ENCODE results near the gene IRS1. TPM values are rescaled to one million over a fixed set of nuclear protein-coding genes. Genes with fewer than 3 reads are reported as not detected.
A peak's percentile ranks its signal among the peaks of the same experiment; 100 is the strongest.

The IRS1 gene, protein sequence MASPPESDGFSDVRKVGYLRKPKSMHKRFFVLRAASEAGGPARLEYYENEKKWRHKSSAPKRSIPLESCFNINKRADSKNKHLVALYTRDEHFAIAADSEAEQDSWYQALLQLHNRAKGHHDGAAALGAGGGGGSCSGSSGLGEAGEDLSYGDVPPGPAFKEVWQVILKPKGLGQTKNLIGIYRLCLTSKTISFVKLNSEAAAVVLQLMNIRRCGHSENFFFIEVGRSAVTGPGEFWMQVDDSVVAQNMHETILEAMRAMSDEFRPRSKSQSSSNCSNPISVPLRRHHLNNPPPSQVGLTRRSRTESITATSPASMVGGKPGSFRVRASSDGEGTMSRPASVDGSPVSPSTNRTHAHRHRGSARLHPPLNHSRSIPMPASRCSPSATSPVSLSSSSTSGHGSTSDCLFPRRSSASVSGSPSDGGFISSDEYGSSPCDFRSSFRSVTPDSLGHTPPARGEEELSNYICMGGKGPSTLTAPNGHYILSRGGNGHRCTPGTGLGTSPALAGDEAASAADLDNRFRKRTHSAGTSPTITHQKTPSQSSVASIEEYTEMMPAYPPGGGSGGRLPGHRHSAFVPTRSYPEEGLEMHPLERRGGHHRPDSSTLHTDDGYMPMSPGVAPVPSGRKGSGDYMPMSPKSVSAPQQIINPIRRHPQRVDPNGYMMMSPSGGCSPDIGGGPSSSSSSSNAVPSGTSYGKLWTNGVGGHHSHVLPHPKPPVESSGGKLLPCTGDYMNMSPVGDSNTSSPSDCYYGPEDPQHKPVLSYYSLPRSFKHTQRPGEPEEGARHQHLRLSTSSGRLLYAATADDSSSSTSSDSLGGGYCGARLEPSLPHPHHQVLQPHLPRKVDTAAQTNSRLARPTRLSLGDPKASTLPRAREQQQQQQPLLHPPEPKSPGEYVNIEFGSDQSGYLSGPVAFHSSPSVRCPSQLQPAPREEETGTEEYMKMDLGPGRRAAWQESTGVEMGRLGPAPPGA (N-terminal part only)
- total RNA-seq (13.4 TPM), polyA plus RNA-seq (ENCODE audit: insufficient read depth, low read depth, low replicate concordance) (4.5 TPM)
- long read RNA-seq, donor 1, full-length matches to known transcripts = 8 of 8 reads
- long read RNA-seq, donor 1, partial matches to known transcripts = 0 of 8 reads
- long read RNA-seq, donor 1, other reads (novel, unspliced or antisense) = 0 of 8 reads
- long read RNA-seq, donor 2, full-length matches to known transcripts = 5 of 5 reads
- long read RNA-seq, donor 2, partial matches to known transcripts = 0 of 5 reads
- long read RNA-seq, donor 2, other reads (novel, unspliced or antisense) = 0 of 5 reads
- long read RNA-seq, donor 3, full-length matches to known transcripts = 12 of 12 reads
- long read RNA-seq, donor 3, partial matches to known transcripts = 0 of 12 reads
- long read RNA-seq, donor 3, other reads (novel, unspliced or antisense) = 0 of 12 reads
- long read RNA-seq, donor 4, full-length matches to known transcripts = 4 of 4 reads
- long read RNA-seq, donor 4, partial matches to known transcripts = 0 of 4 reads
- long read RNA-seq, donor 4, other reads (novel, unspliced or antisense) = 0 of 4 reads
- long read RNA-seq, donor 5 = 0 reads
- long read RNA-seq, donor 6, full-length matches to known transcripts = 3 of 3 reads
- long read RNA-seq, donor 6, partial matches to known transcripts = 0 of 3 reads
- long read RNA-seq, donor 6, other reads (novel, unspliced or antisense) = 0 of 3 reads
- long read RNA-seq, donor 7, full-length matches to known transcripts = 7 of 11 reads
- long read RNA-seq, donor 7, partial matches to known transcripts = 0 of 11 reads
- long read RNA-seq, donor 7, other reads (novel, unspliced or antisense) = 4 of 11 reads
- long read RNA-seq, donor 8, full-length matches to known transcripts = 8 of 13 reads
- long read RNA-seq, donor 8, partial matches to known transcripts = 5 of 13 reads
- long read RNA-seq, donor 8, other reads (novel, unspliced or antisense) = 0 of 13 reads
- long read RNA-seq, donor 9, full-length matches to known transcripts = 5 of 5 reads
- long read RNA-seq, donor 9, partial matches to known transcripts = 0 of 5 reads
- long read RNA-seq, donor 9, other reads (novel, unspliced or antisense) = 0 of 5 reads
- long read RNA-seq, donor 10, full-length matches to known transcripts = 11 of 11 reads
- long read RNA-seq, donor 10, partial matches to known transcripts = 0 of 11 reads
- long read RNA-seq, donor 10, other reads (novel, unspliced or antisense) = 0 of 11 reads

- Histone ChIP-seq H3K4me3 (ENCODE audit: low read length in 3 of 3) (peak within 1 kb of the TSS; percentile 62 to 78 (median 76)), H3K27ac (ENCODE audit: low read depth in 2 of 2, low read length in 2 of 2) (peak within 1 kb of the TSS; percentile 88 to 93), H3K9ac (ENCODE audit: low read length in 3 of 3) (peak within 1 kb of the TSS; percentile 19 to 94 (median 41)), H3K27me3 (ENCODE audit: control insufficient read depth, insufficient read depth, low read length) (no peaks in the 10 kb centered on the region), H3K36me3 (ENCODE audit: control insufficient read depth in 2 of 3, insufficient read depth in 3 of 3, low read length in 3 of 3) (no peaks in the 10 kb centered on the region), H3K9me3 (ENCODE audit: control insufficient read depth in 2 of 3, insufficient read depth in 1 of 3, low read length in 3 of 3) (no peaks in the 10 kb centered on the region), H3K4me1 (ENCODE audit: control insufficient read depth in 2 of 3, insufficient read depth in 2 of 3, low read depth in 1 of 3, low read length in 3 of 3) (peaks cover 0 to 22% (median 10%) of the 10 kb centered on the region in 3 donors)
- DNase-seq (peak; percentile 87 to 93 (median 90)), FAIRE-seq (no peak)
- TF ChIP-seq CTCF (IDR thresholded peaks at IDR 0.05; ENCODE audit: borderline replicate concordance, extremely low read depth, insufficient read depth) = peak; percentile 54
- intact Hi-C loops (cut with DNase I) = loop anchor here (10.0 kb wide), 1 partner anchor 145 kb away; no protein-coding TSS in a partner anchor
These were observed at the start of gene IRS1 for GRCh38 chr2:226799211-226799975. IRS1 (minus strand) TSS chr2:226799820; CDS start chr2:226798738, 1,082 bp downstream.

- Histone ChIP-seq H3K27me3 (ENCODE audit: control insufficient read depth, insufficient read depth, low read length) (no peaks in the 10 kb centered on the region), H3K4me3 (ENCODE audit: low read length in 3 of 3) (no peak overlapping the region), H3K9me3 (ENCODE audit: control insufficient read depth in 2 of 3, insufficient read depth in 1 of 3, low read length in 3 of 3) (no peaks in the 10 kb centered on the region), H3K36me3 (ENCODE audit: control insufficient read depth in 2 of 3, insufficient read depth in 3 of 3, low read length in 3 of 3) (no peaks in the 10 kb centered on the region), H3K4me1 (ENCODE audit: control insufficient read depth in 2 of 3, insufficient read depth in 2 of 3, low read depth in 1 of 3, low read length in 3 of 3) (no peaks in the 10 kb centered on the region), H3K27ac (ENCODE audit: low read depth in 2 of 2, low read length in 2 of 2) (no peak overlapping the region), H3K9ac (ENCODE audit: low read length in 3 of 3) (no peak overlapping the region)
- intact Hi-C loops (cut with DNase I) = no loop called here
- no peak for DNase-seq
- no peak for TF ChIP-seq CTCF (IDR thresholded peaks at IDR 0.05; ENCODE audit: borderline replicate concordance, extremely low read depth, insufficient read depth)
- no peak for FAIRE-seq
These were observed 49.7 kb upstream of the IRS1 start for GRCh38 chr2:226849349-226849748.
